ENCODE results near the gene ARMC12.
"Not testable (repeated sequence)": the region's sequence is repeated elsewhere in the genome, so short reads cannot be mapped to it uniquely, and the experiment has no call there.

ARMC12 gene

GRCh38 chr6:35725081-35725708 is 11.6 kb upstream of the ARMC12 start:
- DNase-seq (no peak), ATAC-seq (no peak)
- H3K27ac Mint-ChIP-seq: no peak overlapping the region
- H3K36me3 Mint-ChIP-seq (ENCODE audit: low read depth): no peaks in the 10 kb centered on the region
- no peaks in the 10 kb centered on the region for H3K9me3 Mint-ChIP-seq
- peaks cover 79% of the 10 kb centered on the region for H3K4me1 Mint-ChIP-seq
- peaks cover 2% of the 10 kb centered on the region for H3K27me3 Mint-ChIP-seq
- no peak overlapping the region for H3K4me3 Mint-ChIP-seq

GRCh38 chr6:35725721-35726438 is 11.0 kb upstream of the ARMC12 start:
- ATAC-seq (peak; percentile 26), DNase-seq (no peak)
- H3K4me1 Mint-ChIP-seq: peaks cover 79% of the 10 kb centered on the region
- H3K4me3 Mint-ChIP-seq: no peak overlapping the region
- no peaks in the 10 kb centered on the region for H3K9me3 Mint-ChIP-seq
- no peaks in the 10 kb centered on the region for H3K36me3 Mint-ChIP-seq (ENCODE audit: low read depth)
- peak overlapping the region; percentile 71 for H3K27ac Mint-ChIP-seq
- H3K27me3 Mint-ChIP-seq: peaks cover 2% of the 10 kb centered on the region

- Mint-ChIP-seq H3K4me1 (peaks cover 76% of the 10 kb centered on the region), H3K9me3 (no peaks in the 10 kb centered on the region), H3K27ac (peak overlapping the region; percentile 71), H3K27me3 (peaks cover 2% of the 10 kb centered on the region), H3K4me3 (peak overlapping the region; percentile 68), H3K36me3 (ENCODE audit: low read depth) (no peaks in the 10 kb centered on the region)
- ATAC-seq (peak; percentile 2), DNase-seq (peak; percentile 54)
These were observed 9.4 kb upstream of the ARMC12 start for GRCh38 chr6:35727231-35727934.

- H3K36me3 Mint-ChIP-seq (ENCODE audit: low read depth): no peaks in the 10 kb centered on the region
- peak overlapping the region; percentile 68 for H3K4me3 Mint-ChIP-seq
- DNase-seq: peak; percentile 85
- peak overlapping the region; percentile 88 for H3K27ac Mint-ChIP-seq
- H3K4me1 Mint-ChIP-seq: peaks cover 83% of the 10 kb centered on the region
- H3K27me3 Mint-ChIP-seq: peaks cover 2% of the 10 kb centered on the region
- ATAC-seq: peak; percentile 53
- no peaks in the 10 kb centered on the region for H3K9me3 Mint-ChIP-seq
These were observed 8.7 kb upstream of the ARMC12 start for GRCh38 chr6:35727935-35728682.

GRCh38 chr6:35728683-35729678 is 7.9 kb upstream of the ARMC12 start:
- peak; percentile 42 for DNase-seq
- no peak for ATAC-seq
- no peaks in the 10 kb centered on the region for H3K36me3 Mint-ChIP-seq (ENCODE audit: low read depth)
- no peaks in the 10 kb centered on the region for H3K9me3 Mint-ChIP-seq
- H3K27ac Mint-ChIP-seq: peak overlapping the region; percentile 76
- peaks cover 88% of the 10 kb centered on the region for H3K4me1 Mint-ChIP-seq
- peaks cover 2% of the 10 kb centered on the region for H3K27me3 Mint-ChIP-seq
- H3K4me3 Mint-ChIP-seq: peak overlapping the region; percentile 68

GRCh38 chr6:35729722-35730121 is 7.1 kb upstream of the ARMC12 start:
- Mint-ChIP-seq H3K27ac (peak overlapping the region; percentile 13), H3K36me3 (ENCODE audit: low read depth) (no peaks in the 10 kb centered on the region), H3K27me3 (peaks cover 2% of the 10 kb centered on the region), H3K4me3 (no peak overlapping the region), H3K4me1 (peaks cover 85% of the 10 kb centered on the region), H3K9me3 (no peaks in the 10 kb centered on the region)
- DNase-seq: no peak
- ATAC-seq: no peak

GRCh38 chr6:35730745-35731413 is 6.0 kb upstream of the ARMC12 start:
- H3K4me3 Mint-ChIP-seq: peak overlapping the region; percentile 77
- peaks cover 86% of the 10 kb centered on the region for H3K4me1 Mint-ChIP-seq
- ATAC-seq: no peak

GRCh38 chr6:35731414-35731735 is 5.5 kb upstream of the ARMC12 start:
- Mint-ChIP-seq H3K4me1 (peaks cover 85% of the 10 kb centered on the region), H3K27me3 (peaks cover 2% of the 10 kb centered on the region)

More at GRCh38 chr6:35730745-35731413, 6.0 kb upstream of the ARMC12 start:
- Mint-ChIP-seq H3K27me3 (peaks cover 2% of the 10 kb centered on the region), H3K9me3 (no peaks in the 10 kb centered on the region), H3K36me3 (ENCODE audit: low read depth) (no peaks in the 10 kb centered on the region), H3K27ac (peak overlapping the region; percentile 47)
- DNase-seq: no peak

GRCh38 chr6:35731736-35732532 is 4.9 kb upstream of the ARMC12 start:
- ATAC-seq (peak; percentile 54), DNase-seq (peak; percentile 97)
- Mint-ChIP-seq H3K4me3 (peak overlapping the region; percentile 77), H3K36me3 (ENCODE audit: low read depth) (no peaks in the 10 kb centered on the region), H3K27me3 (no peaks in the 10 kb centered on the region), H3K9me3 (no peaks in the 10 kb centered on the region), H3K4me1 (peaks cover 80% of the 10 kb centered on the region), H3K27ac (peak overlapping the region; percentile 83)

More at GRCh38 chr6:35731414-35731735, 5.5 kb upstream of the ARMC12 start:
- H3K4me3 Mint-ChIP-seq: peak overlapping the region; percentile 77
- peak overlapping the region; percentile 83 for H3K27ac Mint-ChIP-seq
- ATAC-seq (peak; percentile 45), DNase-seq (peak; percentile 98)
- no peaks in the 10 kb centered on the region for H3K36me3 Mint-ChIP-seq (ENCODE audit: low read depth)
- H3K9me3 Mint-ChIP-seq: no peaks in the 10 kb centered on the region

- no peaks in the 10 kb centered on the region for H3K36me3 Mint-ChIP-seq (ENCODE audit: low read depth)
- no peaks in the 10 kb centered on the region for H3K27me3 Mint-ChIP-seq
- ATAC-seq (no peak), DNase-seq (no peak)
- no peaks in the 10 kb centered on the region for H3K9me3 Mint-ChIP-seq
- no peak overlapping the region for H3K27ac Mint-ChIP-seq
- no peak overlapping the region for H3K4me3 Mint-ChIP-seq
- peaks cover 72% of the 10 kb centered on the region for H3K4me1 Mint-ChIP-seq
These were observed 3.2 kb upstream of the ARMC12 start for GRCh38 chr6:35733633-35734032.

- H3K36me3 Mint-ChIP-seq (ENCODE audit: low read depth); H3K27ac Mint-ChIP-seq; ATAC-seq; DNase-seq; H3K4me3 Mint-ChIP-seq; H3K27me3 Mint-ChIP-seq; H3K9me3 Mint-ChIP-seq: not testable (repeated sequence)
- H3K4me1 Mint-ChIP-seq: peaks cover 65% of the 10 kb centered on the region
These were observed 2.5 kb upstream of the ARMC12 start for GRCh38 chr6:35734319-35734718.

- H3K4me3 Mint-ChIP-seq: no peak overlapping the region
- H3K27me3 Mint-ChIP-seq: no peaks in the 10 kb centered on the region
- ATAC-seq: no peak
- H3K9me3 Mint-ChIP-seq: no peaks in the 10 kb centered on the region
- peaks cover 54% of the 10 kb centered on the region for H3K4me1 Mint-ChIP-seq
- H3K27ac Mint-ChIP-seq: no peak overlapping the region
- DNase-seq: no peak
- no peaks in the 10 kb centered on the region for H3K36me3 Mint-ChIP-seq (ENCODE audit: low read depth)
These were observed 1.4 kb upstream of the ARMC12 start for GRCh38 chr6:35735452-35735851.

All from activated naive CD8-positive, alpha-beta T cell treated with anti-CD3 and anti-CD28 coated beads, Interleukin-2, amount 50 U/mL, for 24 hours (primary cell).